K562 (cell line): ENCODE measurements around the gene ZDHHC14. TPM values are rescaled to one million over a fixed set of nuclear protein-coding genes. Genes with fewer than 3 reads are reported as not detected.
A peak's percentile ranks its signal among the peaks of the same experiment; 100 is the strongest.

Experiments used
- AFF1 ChIP-seq, 2 experiments: fragments of 450-650 bp; IDR thresholded peaks; 2 replicates each; pipeline ENCODE4 v1.6.1; 2018; ENCODE audit warnings: mild to moderate bottlenecking in 2 of 2, low read depth in 1 of 2; ENCODE audit not compliant: partially characterized antibody in 2 of 2
- COPS2 ChIP-seq: fragments of 450-650 bp; conservative IDR thresholded peaks from 2 replicates; pipeline ENCODE4 v1.6.1; 2016; ENCODE audit warnings: mild to moderate bottlenecking, moderate library complexity
- ELF4 ChIP-seq: fragments of 450-650 bp; formaldehyde crosslinking; IDR thresholded peaks from 2 replicates; pipeline ENCODE4 v1.4.0; 2022; ENCODE audit warnings: missing genetic modification characterization
- ETS1 ChIP-seq: conservative IDR thresholded peaks from 2 replicates; pipeline ENCODE4 v1.6.1; 2011; ENCODE audit warnings: low read depth, mild to moderate bottlenecking, low read length; ENCODE audit not compliant: control insufficient read depth
- GABPB1 ChIP-seq: sonication (generic); formaldehyde crosslinking; IDR thresholded peaks from 2 replicates; pipeline ENCODE4 v1.8.0; 2022; ENCODE audit warnings: mild to moderate bottlenecking, missing genetic modification reagents
- HDAC1 ChIP-seq, 2 experiments: fragments of 450-650 bp; IDR thresholded peaks; 2 replicates each; pipeline ENCODE4 v1.6.1; 2016 to 2017; ENCODE audit warnings: inconsistent platforms in 1 of 2, mild to moderate bottlenecking in 1 of 2, moderate library complexity in 1 of 2
- HLTF ChIP-seq: fragments of 450-650 bp; IDR thresholded peaks from 2 replicates; pipeline ENCODE4 v1.6.1; 2016
- LARP7 ChIP-seq: fragments of 450-650 bp; IDR thresholded peaks from 2 replicates; pipeline ENCODE4 v1.6.1; 2016
- MED1 ChIP-seq: sonication (generic); formaldehyde crosslinking; IDR thresholded peaks from 2 replicates; pipeline ENCODE4 v1.8.1; 2023; ENCODE audit warnings: missing genetic modification reagents, borderline replicate concordance
- NCOA4 ChIP-seq: fragments of 450-650 bp; IDR thresholded peaks from 2 replicates; pipeline ENCODE4 v1.6.1; 2018; ENCODE audit warnings: mild to moderate bottlenecking; ENCODE audit not compliant: partially characterized antibody
- NELFE ChIP-seq: IDR thresholded peaks from 2 replicates; pipeline ENCODE4 v1.6.1; 2011; ENCODE audit warnings: mild to moderate bottlenecking; ENCODE audit not compliant: insufficient read depth, insufficient read length
- YY1 ChIP-seq, 3 experiments: IDR thresholded peaks; 2 replicates each; pipeline ENCODE4 v1.6.1; 2011; ENCODE audit warnings: low read length in 2 of 3, mild to moderate bottlenecking in 2 of 3, moderate library complexity in 2 of 3, borderline replicate concordance in 1 of 3, control low read depth in 1 of 3, low read depth in 1 of 3; ENCODE audit not compliant: insufficient read depth in 3 of 3, insufficient replicate concordance in 2 of 3, control insufficient read depth in 1 of 3, insufficient read length in 1 of 3; ENCODE audit errors: extremely low read depth in 1 of 3
- ZBTB33 ChIP-seq: sonication (generic); formaldehyde crosslinking; IDR thresholded peaks from 2 replicates; pipeline ENCODE4 v1.8.1; 2023; ENCODE audit warnings: mild to moderate bottlenecking, missing genetic modification reagents
- ZNF609 ChIP-seq: sonication (generic); formaldehyde crosslinking; IDR thresholded peaks from 2 replicates; pipeline ENCODE4 v1.8.1; 2023; ENCODE audit warnings: missing genetic modification reagents, mild to moderate bottlenecking, borderline replicate concordance
- polyA plus RNA-seq, 8 experiments: library from polyadenylated mRNA; depleted of rRNA in 4 of 8; stranded (reverse) in 5 of 8; unstranded in 3 of 8; fragments of >200 nt; fragmentation: Nextera tagmentation in 2 of 8; fragmentation: Illumina TruSeq in 1 of 8; extraction: Ambion mirVana in 2 of 8; extraction: Trizol in 1 of 8; gene quantifications; 2 replicates each; pipeline versions ENCODE4 v1.2.1 to v1.2.3, GENCODE V29; 2011 to 2014; ENCODE audit warnings: inconsistent platforms in 1 of 8, missing spikeins in 1 of 8
- total RNA-seq, 7 experiments: library from RNA; depleted of rRNA in 6 of 7; stranded (reverse); fragments of >200 nt in 6 of 7; fragmentation: Illumina TruSeq in 2 of 7; extraction: Trizol in 2 of 7; gene quantifications; 2 replicates each; pipeline versions ENCODE4 v1.2.1 to v1.2.3, GENCODE V29; 2011 to 2021; ENCODE audit warnings: low replicate concordance in 1 of 7

ZDHHC14 gene
- total and polyA plus RNA-seq, 9 of the 15 experiments (the other 6 are each of a cell fraction or from before 2014, with no cell fraction given): 0.92 to 23.1 (median 13.8) TPM

GRCh38 chr6:157393669-157394327 is 12.8 kb downstream of the ZDHHC14 start (continued):
- TF ChIP-seq ZBTB33 (CRISPR knock-in tag) (peak; percentile 80; the same call in 1 of the 2 replicates), ETS1 (no peak), ZNF609 (CRISPR knock-in tag) (0 out of 2 replicates have a peak, but pooled peaks have one; percentile 24), AFF1 (IDR thresholded peaks at IDR 0.05; ENCODE audit: low read depth in 1 of 2, partially characterized antibody in 2 of 2) (peak in 1 of 2 experiments; percentile 39), HDAC1 (IDR thresholded peaks at IDR 0.05) (peak in 1 of 2 experiments; percentile 10; a peak in 1 of 4 replicates), NCOA4 (peak; percentile 5), MED1 (no peak), GABPB1 (CRISPR knock-in tag) (0 out of 2 replicates have a peak, but pooled peaks have one; percentile 27), HLTF (peak; percentile 81; the same call in 1 of the 2 replicates), NELFE (no peak), ELF4 (CRISPR knock-in tag) (0 out of 2 replicates have a peak, but pooled peaks have one; percentile 5), YY1 (IDR thresholded peaks at IDR 0.05; ENCODE audit: borderline replicate concordance in 1 of 3, control insufficient read depth in 1 of 3, extremely low read depth in 1 of 3, insufficient read depth in 3 of 3, insufficient read length in 1 of 3, insufficient replicate concordance in 2 of 3, low read depth in 1 of 3, low read length in 2 of 3) (no peak), COPS2 (no peak), LARP7 (peak; percentile 74; the same call in 1 of the 2 replicates)
